Measurements from ENCODE around the gene PLPP3.

The PLPP3 gene

GRCh38 chr1:56496821-56497772 lies 82.3 kb downstream of the PLPP3 start:
- DNase-seq (ENCODE audit: low read depth in 2 of 2) = no peak

GRCh38 chr1:56496158-56496557 lies 83.2 kb downstream of the PLPP3 start:
- DNase-seq (ENCODE audit: low read depth in 2 of 2) = no peak

- DNase-seq (ENCODE audit: low read depth in 2 of 2) = no peak
These were observed 83.8 kb downstream of the PLPP3 start for GRCh38 chr1:56495538-56495937.

GRCh38 chr1:56494306-56494705 lies 85.1 kb downstream of the PLPP3 start:
- DNase-seq (ENCODE audit: low read depth in 2 of 2) = no peak

DNA sequence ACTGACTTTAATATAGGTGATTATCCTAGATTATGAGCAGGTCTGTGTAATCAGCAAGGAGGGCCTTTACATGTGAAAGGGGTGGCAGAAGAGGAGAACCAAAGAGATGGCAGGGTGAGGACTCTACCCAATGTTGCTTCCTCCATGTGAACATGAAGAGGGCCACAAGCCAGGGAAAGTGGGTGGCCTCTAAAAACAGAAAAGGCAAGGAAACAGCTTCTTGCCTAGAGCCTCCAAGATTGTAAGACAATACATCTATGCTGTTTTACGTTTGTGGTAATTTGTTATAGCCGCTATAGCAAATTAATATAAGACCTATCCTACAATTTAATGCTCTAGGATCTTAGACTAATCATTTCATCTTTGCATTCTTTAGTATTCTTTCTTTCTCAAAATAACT lies 85.5 kb downstream of the PLPP3 start:
- no peak for DNase-seq (ENCODE audit: low read depth in 2 of 2)

DNA sequence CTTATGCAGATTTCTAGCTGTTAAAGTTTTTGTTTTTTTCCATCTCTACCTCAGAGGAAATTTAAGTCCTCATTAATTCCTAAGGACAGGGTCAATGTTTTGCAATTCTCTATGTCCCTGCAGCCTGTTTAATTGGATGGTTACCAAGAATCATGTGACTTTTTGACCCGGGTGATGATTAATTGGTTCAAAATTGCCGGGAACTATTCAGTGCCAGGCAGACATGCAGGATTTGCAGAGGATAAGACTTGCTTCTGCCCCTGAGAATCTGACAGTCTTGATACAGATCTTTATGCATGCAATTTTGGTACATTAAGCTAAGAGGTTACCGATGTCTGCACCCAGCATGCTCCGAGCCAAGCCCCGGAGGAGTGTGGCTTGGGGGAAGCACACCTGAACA lies 87.9 kb downstream of the PLPP3 start:
- DNase-seq (ENCODE audit: low read depth in 2 of 2) = peak in 1 of 2 experiments; percentile 24

DNA sequence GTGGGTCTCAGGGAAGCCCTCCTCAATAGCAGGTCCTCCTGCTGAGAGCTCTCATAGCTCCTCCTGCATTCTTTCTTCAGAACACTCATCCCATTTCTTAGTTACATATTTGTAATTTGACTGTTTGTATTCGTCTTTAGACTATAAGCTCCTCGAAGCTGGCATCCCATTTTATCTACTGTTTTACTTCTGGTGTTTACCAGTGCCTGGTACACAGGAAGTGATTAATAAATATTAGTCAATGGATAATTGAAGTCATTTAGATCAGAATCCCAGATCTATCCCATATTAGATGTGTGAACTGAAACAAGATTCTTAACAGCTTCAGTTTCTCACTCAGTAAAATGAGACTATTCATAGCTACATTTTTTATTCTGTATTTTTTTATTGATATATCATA lies 88.7 kb downstream of the PLPP3 start:
- no peak for DNase-seq (ENCODE audit: low read depth in 2 of 2)

- no peak for DNase-seq (ENCODE audit: low read depth in 2 of 2)
These were observed 89.7 kb downstream of the PLPP3 start for GRCh38 chr1:56489695-56490094.

DNA sequence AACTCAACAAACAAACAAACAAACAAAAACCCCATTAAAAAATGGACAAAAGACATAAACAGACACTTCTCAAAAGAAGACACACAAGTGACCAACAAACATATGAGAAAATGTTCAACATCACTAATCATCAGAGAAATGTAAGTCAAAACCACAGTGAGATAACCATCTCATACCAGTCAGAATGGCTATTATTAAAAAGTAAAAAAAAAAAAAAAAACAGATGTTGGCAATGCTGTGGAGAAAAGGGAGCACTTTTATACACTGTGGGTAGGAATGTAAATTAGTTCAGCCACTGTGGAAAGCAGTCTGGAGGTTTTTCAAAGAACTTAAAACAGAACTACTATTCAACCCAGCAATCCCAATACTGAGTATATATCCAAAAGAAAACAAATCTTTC lies 94.7 kb downstream of the PLPP3 start:
- DNase-seq (ENCODE audit: low read depth in 2 of 2) = no peak

DNA sequence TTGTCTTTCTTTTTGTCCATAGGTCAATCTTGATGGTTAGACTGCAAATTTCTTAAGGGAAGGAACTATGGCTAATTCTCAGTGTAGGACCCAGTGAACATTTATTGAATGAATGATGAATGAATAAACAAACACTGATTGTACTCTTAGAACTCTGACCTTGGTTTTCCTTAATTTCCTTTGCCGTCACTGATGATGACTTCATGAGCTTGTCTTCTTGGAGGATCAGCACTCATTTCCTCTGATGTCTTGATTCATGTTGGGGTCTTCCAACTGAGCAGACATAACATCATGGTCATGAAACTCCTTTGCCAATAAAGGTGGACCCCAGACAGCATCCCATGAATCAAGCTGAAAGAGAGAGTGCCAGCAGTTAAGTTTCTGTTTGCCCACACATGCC lies 96.3 kb downstream of the PLPP3 start:
- DNase-seq (ENCODE audit: low read depth in 2 of 2) = no peak

GRCh38 chr1:56482486-56482885 lies 96.9 kb downstream of the PLPP3 start:
- DNase-seq (ENCODE audit: low read depth in 2 of 2) = no peak

- no peak for DNase-seq (ENCODE audit: low read depth in 2 of 2)
These were observed 98.1 kb downstream of the PLPP3 start for GRCh38 chr1:56481140-56481694.

- DNase-seq (ENCODE audit: low read depth in 2 of 2) = no peak
These were observed 100.6 kb downstream of the PLPP3 start for GRCh38 chr1:56478734-56479133.

GRCh38 chr1:56477164-56478111 lies 101.9 kb downstream of the PLPP3 start:
- no peak for DNase-seq (ENCODE audit: low read depth in 2 of 2)

GRCh38 chr1:56473582-56474270 lies 105.6 kb downstream of the PLPP3 start:
- no peak for DNase-seq (ENCODE audit: low read depth in 2 of 2)

GRCh38 chr1:56472860-56473259 lies 106.5 kb downstream of the PLPP3 start:
- DNase-seq (ENCODE audit: low read depth in 2 of 2) = no peak

DNA sequence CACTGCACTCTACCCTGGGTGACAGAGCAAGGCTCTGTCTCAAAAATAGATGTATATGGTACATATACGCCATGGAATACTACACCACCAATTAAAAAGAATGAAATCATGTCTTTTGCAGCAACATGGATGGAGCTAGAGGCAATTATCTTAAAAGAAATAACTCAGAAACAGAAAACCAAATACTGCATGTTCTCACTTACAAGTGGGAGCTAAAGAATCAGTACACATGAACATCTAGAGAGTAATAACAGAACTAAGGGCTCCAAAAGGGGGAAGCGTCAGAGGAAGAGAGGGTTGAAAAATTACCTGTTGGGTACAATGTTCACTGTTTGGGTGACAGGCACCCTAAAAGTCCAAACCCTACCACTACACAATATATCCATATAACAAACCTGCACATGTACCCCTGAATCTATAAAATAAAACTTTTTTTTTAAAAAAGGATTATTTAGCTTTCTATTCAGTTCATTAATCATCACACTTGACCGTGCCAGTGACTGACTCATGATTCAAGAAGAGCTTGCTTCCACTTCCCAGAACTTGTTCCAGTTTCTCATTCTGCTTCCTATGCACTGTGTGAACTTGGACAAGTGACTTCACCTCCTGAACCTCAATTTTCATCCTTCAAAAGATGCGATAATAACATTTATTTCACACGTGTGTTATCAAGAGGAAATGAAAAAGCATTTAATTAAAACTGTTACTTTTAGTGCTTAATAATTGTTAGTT lies 109.6 kb downstream of the PLPP3 start:
- DNase-seq (ENCODE audit: low read depth in 2 of 2) = no peak

- no peak for DNase-seq (ENCODE audit: low read depth in 2 of 2)
These were observed 110.8 kb downstream of the PLPP3 start for GRCh38 chr1:56468518-56468917.

DNA sequence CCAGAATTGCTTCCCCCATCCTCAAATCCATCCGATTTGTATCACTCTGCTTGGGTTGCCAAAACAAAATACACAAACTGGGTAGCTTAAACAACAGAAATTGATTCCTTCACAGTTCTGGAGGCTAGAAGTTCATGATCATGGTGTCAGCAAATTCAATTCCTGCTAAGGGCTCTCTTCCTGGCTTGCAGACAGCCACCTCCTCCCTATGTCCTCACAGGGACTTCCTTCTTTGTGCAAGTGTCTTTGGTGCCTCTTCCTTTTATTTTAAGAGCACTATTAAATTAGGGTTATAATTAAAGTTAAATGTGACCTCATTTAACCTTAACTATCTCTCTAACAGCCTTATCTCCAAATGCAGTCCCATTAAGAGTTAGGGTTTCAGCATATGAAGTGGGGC lies 112.8 kb downstream of the PLPP3 start:
- DNase-seq (ENCODE audit: low read depth in 2 of 2) = no peak

DNA sequence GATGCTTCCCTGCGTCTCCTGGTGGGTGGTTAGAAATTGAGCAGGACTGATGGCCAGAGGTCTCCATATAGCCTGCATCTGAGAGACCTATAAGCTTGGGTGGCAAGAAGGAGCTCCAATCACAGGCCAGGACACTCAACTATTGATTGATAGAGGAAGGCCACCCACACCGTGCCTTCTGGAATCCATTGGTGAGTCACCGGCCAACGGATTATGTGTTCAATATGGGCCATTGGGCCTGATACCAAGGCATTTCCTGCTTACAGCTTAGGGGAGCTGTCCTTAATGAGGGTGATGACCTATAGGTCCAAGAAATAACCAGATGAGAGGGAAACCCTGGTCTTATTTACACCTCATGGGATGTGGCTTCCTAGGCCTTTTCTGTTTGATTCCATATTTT lies 115.1 kb downstream of the PLPP3 start:
- DNase-seq (ENCODE audit: low read depth in 2 of 2) = no peak

GRCh38 chr1:56463376-56463775 lies 116.0 kb downstream of the PLPP3 start:
- no peak for DNase-seq (ENCODE audit: low read depth in 2 of 2)
